Tibial nerve (tissue), 3 donors: ENCODE data around the gene ARMH4.

Source experiments
- POLR2A ChIP-seq, 2 donors: fragments of 450-650 bp; IDR thresholded peaks; one replicate each; pipeline ENCODE4 v1.6.1; 2017; ENCODE audit warnings: antibody characterized with exemption in 2 of 2, mild to moderate bottlenecking in 2 of 2, moderate library complexity in 2 of 2
- TF ChIP-seq, protein P1 (sequence below), 5 experiments: fragments of 200-600 bp in 3 of 5; fragments of 450-650 bp in 2 of 5; sonication (generic) in 3 of 5; IDR thresholded peaks; one replicate each; pipeline ENCODE4 v1.5.1; 2016 to 2019; ENCODE audit warnings: antibody characterized with exemption in 5 of 5, mild to moderate bottlenecking in 3 of 5, moderate library complexity in 2 of 5

DNA sequence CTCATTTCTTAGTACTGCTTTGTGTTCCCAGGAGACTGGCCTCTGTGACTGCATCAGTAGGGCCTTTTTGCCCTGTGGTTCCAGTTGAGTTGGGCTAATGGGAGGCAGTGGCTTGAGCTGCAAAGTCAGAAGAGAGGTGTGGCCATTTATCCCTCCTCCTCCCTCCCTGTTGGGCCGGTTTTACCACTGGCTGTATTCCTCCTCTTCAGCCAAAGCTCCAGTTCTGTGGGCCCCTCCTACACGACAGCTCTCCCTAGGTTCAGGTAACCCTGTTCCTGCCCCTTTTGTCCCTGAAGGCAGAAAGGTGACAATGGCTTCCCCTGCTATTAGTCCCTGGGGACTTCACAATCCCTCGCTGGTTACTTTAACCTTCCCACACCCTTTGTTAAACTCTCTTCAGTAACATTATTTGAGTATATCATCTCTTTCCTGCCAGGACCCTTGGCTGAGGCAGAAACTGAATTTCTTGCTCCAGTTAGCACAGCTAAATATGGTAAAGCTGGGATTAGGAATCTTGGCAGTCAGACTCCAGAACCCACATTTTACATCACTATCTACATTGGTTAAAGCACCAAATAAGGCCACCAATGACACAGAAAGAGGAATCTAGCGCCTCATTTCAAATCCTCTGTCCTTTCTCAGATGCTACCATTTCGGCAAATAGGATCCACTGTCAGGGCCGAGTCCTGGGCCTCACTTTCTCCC lies 164.3 kb downstream of the ARMH4 start:
- TF ChIP-seq POLR2A (IDR thresholded peaks at IDR 0.05): no peak
- TF ChIP-seq, protein P1, sequence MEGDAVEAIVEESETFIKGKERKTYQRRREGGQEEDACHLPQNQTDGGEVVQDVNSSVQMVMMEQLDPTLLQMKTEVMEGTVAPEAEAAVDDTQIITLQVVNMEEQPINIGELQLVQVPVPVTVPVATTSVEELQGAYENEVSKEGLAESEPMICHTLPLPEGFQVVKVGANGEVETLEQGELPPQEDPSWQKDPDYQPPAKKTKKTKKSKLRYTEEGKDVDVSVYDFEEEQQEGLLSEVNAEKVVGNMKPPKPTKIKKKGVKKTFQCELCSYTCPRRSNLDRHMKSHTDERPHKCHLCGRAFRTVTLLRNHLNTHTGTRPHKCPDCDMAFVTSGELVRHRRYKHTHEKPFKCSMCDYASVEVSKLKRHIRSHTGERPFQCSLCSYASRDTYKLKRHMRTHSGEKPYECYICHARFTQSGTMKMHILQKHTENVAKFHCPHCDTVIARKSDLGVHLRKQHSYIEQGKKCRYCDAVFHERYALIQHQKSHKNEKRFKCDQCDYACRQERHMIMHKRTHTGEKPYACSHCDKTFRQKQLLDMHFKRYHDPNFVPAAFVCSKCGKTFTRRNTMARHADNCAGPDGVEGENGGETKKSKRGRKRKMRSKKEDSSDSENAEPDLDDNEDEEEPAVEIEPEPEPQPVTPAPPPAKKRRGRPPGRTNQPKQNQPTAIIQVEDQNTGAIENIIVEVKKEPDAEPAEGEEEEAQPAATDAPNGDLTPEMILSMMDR (IDR thresholded peaks at IDR 0.05): no peak
